ENCODE data around the gene SLC18B1. TPM values are rescaled to one million over a fixed set of nuclear protein-coding genes. Genes with fewer than 3 reads are reported as not detected.

Gene SLC18B1
- total and polyA plus RNA-seq, 2 of the 13 experiments (the other 11 are each of a cell fraction or from before 2014, with no cell fraction given), result 11.4 to 13.8 TPM

- TF ChIP-seq ELF4 (CRISPR knock-in tag; IDR thresholded peaks at IDR 0.05; ENCODE audit: borderline replicate concordance) (no peak), ZNF441 (CRISPR knock-in tag; IDR thresholded peaks at IDR 0.05; ENCODE audit: borderline replicate concordance) (no peak), KDM2A (CRISPR knock-in tag; IDR thresholded peaks at IDR 0.05; ENCODE audit: borderline replicate concordance, low read depth) (no peak), GTF3A (CRISPR knock-in tag; conservative IDR thresholded peaks at IDR 0.05) (no peak), ZNF468 (CRISPR knock-in tag; IDR thresholded peaks at IDR 0.05) (no peak), NFYB (CRISPR knock-in tag; IDR thresholded peaks at IDR 0.05) (no peak), SP2 (CRISPR knock-in tag; IDR thresholded peaks at IDR 0.05) (no peak), GATA4 (IDR thresholded peaks at IDR 0.05; ENCODE audit: borderline replicate concordance, low read depth) (no peak), AHR (CRISPR knock-in tag; IDR thresholded peaks at IDR 0.05) (no peak), ZMYM4 (CRISPR knock-in tag; IDR thresholded peaks at IDR 0.05) (0 out of 2 replicates have a peak, but pooled peaks have one; percentile 14), PHF8 (CRISPR knock-in tag; IDR thresholded peaks at IDR 0.05) (no peak), CBFB (CRISPR knock-in tag; IDR thresholded peaks at IDR 0.05) (no peak), GLI4 (CRISPR knock-in tag; IDR thresholded peaks at IDR 0.05; ENCODE audit: borderline replicate concordance) (no peak), ZNF30 (CRISPR knock-in tag; IDR thresholded peaks at IDR 0.05) (no peak), CREM (IDR thresholded peaks at IDR 0.05) (peak; percentile 52; the same call in 1 of the 2 replicates), CREM (CRISPR knock-in tag; IDR thresholded peaks at IDR 0.05) (no peak), SNAI1 (CRISPR knock-in tag; IDR thresholded peaks at IDR 0.05; ENCODE audit: borderline replicate concordance) (no peak), ZNF83 (CRISPR knock-in tag; IDR thresholded peaks at IDR 0.05; ENCODE audit: borderline replicate concordance) (no peak), ZNF230 (CRISPR knock-in tag; IDR thresholded peaks at IDR 0.05) (no peak), ZNF432 (CRISPR knock-in tag; IDR thresholded peaks at IDR 0.05; ENCODE audit: borderline replicate concordance) (no peak), ZNF33A (CRISPR knock-in tag; IDR thresholded peaks at IDR 0.05; ENCODE audit: borderline replicate concordance) (no peak), KLF12 (CRISPR knock-in tag; IDR thresholded peaks at IDR 0.05; ENCODE audit: borderline replicate concordance) (no peak), ZNF773 (CRISPR knock-in tag; IDR thresholded peaks at IDR 0.05; ENCODE audit: borderline replicate concordance) (no peak), FOXK1 (CRISPR knock-in tag; IDR thresholded peaks at IDR 0.05; ENCODE audit: borderline replicate concordance, low read depth) (peak; percentile 95; the same call in 1 of the 2 replicates), ZNF558 (CRISPR knock-in tag; IDR thresholded peaks at IDR 0.05; ENCODE audit: borderline replicate concordance) (no peak), MIER3 (CRISPR knock-in tag; IDR thresholded peaks at IDR 0.05; ENCODE audit: borderline replicate concordance) (no peak), SOX5 (CRISPR knock-in tag; IDR thresholded peaks at IDR 0.05; ENCODE audit: borderline replicate concordance) (0 out of 2 replicates have a peak, but pooled peaks have one; percentile 28), ZNF44 (CRISPR knock-in tag; IDR thresholded peaks at IDR 0.05) (no peak), MXD4 (CRISPR knock-in tag; IDR thresholded peaks at IDR 0.05) (no peak), HNRNPH1 (optimal IDR thresholded peaks at IDR 0.05; ENCODE audit: low read depth, low read length) (no peak), FOXA3 (CRISPR knock-in tag; IDR thresholded peaks at IDR 0.05) (peak; percentile 78; the same call in 1 of the 2 replicates)
- TF ChIP-seq, protein P1, sequence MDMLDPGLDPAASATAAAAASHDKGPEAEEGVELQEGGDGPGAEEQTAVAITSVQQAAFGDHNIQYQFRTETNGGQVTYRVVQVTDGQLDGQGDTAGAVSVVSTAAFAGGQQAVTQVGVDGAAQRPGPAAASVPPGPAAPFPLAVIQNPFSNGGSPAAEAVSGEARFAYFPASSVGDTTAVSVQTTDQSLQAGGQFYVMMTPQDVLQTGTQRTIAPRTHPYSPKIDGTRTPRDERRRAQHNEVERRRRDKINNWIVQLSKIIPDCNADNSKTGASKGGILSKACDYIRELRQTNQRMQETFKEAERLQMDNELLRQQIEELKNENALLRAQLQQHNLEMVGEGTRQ (IDR thresholded peaks at IDR 0.05; ENCODE audit: low read depth, low read length), result no peak
- TF ChIP-seq, protein P1 (CRISPR knock-in tag; IDR thresholded peaks at IDR 0.05; ENCODE audit: borderline replicate concordance), result no peak
These were observed 45.0 kb upstream of the SLC18B1 start (continued) for GRCh38 chr6:132843316-132844035.

Data from HepG2 (cell line).